ENCODE results near the gene PACSIN2.

The PACSIN2 gene

DNA sequence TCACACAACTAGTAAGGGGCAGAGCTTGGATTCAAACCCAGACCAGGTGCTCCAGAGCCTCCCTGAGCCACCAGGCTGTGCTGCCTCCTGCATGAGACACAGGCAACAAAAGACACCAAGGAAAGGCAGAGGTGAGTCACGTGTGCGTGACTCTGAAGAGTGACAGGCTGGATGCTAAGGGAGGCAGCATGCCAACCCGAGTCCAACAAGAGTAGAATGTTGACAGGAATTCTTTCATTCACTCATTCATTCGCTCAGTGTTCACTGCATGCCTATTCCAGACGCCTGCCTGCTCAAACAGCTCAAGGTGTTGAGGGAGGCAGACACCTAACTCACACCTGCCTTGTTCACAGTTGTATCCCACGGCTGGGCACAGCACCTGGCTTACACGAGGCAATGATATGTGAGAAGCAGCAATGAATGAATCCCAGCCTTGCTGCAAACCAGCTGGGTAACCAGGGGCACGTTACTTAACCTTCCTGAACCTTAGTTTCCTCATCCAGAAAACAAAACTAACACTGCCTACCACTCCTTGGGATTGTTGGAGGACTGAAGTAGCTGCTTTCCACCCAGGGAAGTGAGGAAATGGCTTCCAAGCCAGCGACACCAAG is 84.0 kb downstream of the PACSIN2 start:
- TF ChIP-seq, protein P1, sequence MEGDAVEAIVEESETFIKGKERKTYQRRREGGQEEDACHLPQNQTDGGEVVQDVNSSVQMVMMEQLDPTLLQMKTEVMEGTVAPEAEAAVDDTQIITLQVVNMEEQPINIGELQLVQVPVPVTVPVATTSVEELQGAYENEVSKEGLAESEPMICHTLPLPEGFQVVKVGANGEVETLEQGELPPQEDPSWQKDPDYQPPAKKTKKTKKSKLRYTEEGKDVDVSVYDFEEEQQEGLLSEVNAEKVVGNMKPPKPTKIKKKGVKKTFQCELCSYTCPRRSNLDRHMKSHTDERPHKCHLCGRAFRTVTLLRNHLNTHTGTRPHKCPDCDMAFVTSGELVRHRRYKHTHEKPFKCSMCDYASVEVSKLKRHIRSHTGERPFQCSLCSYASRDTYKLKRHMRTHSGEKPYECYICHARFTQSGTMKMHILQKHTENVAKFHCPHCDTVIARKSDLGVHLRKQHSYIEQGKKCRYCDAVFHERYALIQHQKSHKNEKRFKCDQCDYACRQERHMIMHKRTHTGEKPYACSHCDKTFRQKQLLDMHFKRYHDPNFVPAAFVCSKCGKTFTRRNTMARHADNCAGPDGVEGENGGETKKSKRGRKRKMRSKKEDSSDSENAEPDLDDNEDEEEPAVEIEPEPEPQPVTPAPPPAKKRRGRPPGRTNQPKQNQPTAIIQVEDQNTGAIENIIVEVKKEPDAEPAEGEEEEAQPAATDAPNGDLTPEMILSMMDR (IDR thresholded peaks at IDR 0.05) = no peak
- Histone ChIP-seq H3K4me3 (ENCODE audit: low read depth, low read length) (no peak overlapping the region), H3K79me2 (peaks cover 3% of the 10 kb centered on the region), H3K9ac (no peak overlapping the region), H2AFZ (no peak overlapping the region), H3K27ac (peak overlapping the region; percentile 84), H3K27me3 (ENCODE audit: control insufficient read depth, insufficient read depth, low read length) (no peaks in the 10 kb centered on the region), H3K9me3 (ENCODE audit: control insufficient read depth, low read length) (no peaks in the 10 kb centered on the region), H3K4me2 (ENCODE audit: low read length) (no peak overlapping the region), H3K36me3 (ENCODE audit: control insufficient read depth, insufficient read depth, low read length) (no peaks in the 10 kb centered on the region), H3K4me1 (peaks cover under 1% of the 10 kb centered on the region)

DNA sequence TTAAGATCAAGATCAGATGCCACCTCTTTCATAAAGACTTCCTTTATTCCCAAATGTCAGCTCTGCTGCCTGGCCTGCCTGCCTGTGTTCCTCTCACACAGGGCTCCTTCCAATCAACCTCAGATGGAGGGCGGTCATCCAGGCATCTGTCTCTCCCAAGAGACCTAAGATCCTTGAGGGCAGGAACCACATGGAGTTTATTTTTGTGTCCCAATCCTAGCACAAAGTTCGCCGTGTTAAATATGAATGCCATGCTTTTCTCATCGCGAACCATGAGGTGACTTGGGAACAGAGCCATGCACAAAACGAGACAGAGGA is 85.2 kb downstream of the PACSIN2 start:
- TF ChIP-seq, protein P1 (IDR thresholded peaks at IDR 0.05) = no peak
- Histone ChIP-seq H3K36me3 (ENCODE audit: control insufficient read depth, insufficient read depth, low read length) (no peaks in the 10 kb centered on the region), H3K4me1 (peaks cover 3% of the 10 kb centered on the region), H3K27me3 (ENCODE audit: control insufficient read depth, insufficient read depth, low read length) (no peaks in the 10 kb centered on the region), H3K4me3 (ENCODE audit: low read depth, low read length) (no peak overlapping the region), H3K27ac (peak overlapping the region; percentile 47), H2AFZ (no peak overlapping the region), H3K4me2 (ENCODE audit: low read length) (no peak overlapping the region), H3K9ac (no peak overlapping the region), H3K79me2 (peaks cover 6% of the 10 kb centered on the region), H3K9me3 (ENCODE audit: control insufficient read depth, low read length) (no peaks in the 10 kb centered on the region)

DNA sequence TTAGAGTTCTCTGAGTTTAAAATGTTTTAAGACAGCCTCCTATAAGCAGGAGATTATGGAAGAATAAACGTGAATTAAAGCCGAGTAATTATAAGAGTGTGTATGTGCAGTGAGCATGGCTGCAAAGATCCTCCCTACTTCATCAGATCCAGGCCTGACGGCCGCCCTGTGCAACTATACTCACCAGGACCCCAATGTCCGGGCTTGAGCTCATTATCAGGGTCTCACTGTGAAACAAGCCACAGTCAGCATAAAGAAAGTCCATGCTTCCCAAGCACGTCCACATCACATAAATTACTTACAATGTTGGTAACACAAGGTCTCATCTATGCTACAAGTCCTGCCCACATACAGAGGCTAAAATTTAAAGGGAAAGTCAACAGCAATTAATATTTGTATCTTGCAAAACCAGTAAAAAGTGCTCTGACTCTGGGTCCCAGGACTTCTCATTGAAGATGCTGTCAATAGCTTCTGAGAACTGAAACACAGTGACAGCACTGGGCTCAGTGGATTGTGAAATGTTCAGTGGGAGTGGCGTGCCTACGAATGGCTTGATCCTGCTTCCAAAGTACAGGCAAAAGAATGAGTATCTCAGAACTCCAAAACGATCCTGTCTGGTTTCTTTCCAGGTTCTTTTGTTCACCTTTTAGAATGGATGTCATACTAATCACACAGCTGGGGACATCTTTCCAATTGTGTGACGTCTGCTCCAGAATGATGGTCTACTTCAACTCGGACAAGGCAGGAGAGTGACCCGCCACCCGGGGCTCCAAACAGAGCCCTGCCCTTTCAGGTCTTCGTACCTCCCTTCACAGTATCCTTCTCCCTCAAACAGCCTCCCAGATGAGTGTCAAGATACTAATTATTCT is 85.7 kb downstream of the PACSIN2 start:
- TF ChIP-seq, protein P1 (IDR thresholded peaks at IDR 0.05) = no peak
- Histone ChIP-seq H3K79me2 (peaks cover 7% of the 10 kb centered on the region), H3K4me1 (peaks cover 3% of the 10 kb centered on the region)

DNA sequence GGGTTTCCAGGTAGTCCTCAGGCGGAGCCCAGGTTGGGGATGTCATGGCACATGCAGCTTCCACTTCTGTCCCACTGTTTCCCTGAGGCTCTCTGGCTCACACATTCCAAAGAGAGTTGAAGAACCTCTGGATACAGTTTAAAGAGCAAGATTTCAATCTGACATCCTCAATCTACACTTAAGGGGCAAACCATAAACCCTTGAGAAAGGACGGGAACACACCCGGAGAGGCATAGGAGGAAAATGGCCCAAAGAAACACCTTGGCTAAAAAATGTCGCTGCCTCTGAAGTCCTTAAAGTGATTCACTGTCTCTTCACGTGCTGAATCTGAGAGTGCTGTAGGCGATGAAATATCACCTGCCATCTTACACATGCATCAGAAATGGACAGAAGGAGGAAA is 87.0 kb downstream of the PACSIN2 start:
- H3K27ac ChIP-seq = no peak overlapping the region
- H2AFZ ChIP-seq = no peak overlapping the region
- no peaks in the 10 kb centered on the region for H3K27me3 ChIP-seq (ENCODE audit: control insufficient read depth, insufficient read depth, low read length)
- H3K4me3 ChIP-seq (ENCODE audit: low read depth, low read length) = no peak overlapping the region
- no peak overlapping the region for H3K9ac ChIP-seq
- peaks cover 3% of the 10 kb centered on the region for H3K4me1 ChIP-seq
- no peaks in the 10 kb centered on the region for H3K36me3 ChIP-seq (ENCODE audit: control insufficient read depth, insufficient read depth, low read length)
- H3K9me3 ChIP-seq (ENCODE audit: control insufficient read depth, low read length) = no peaks in the 10 kb centered on the region
- H3K79me2 ChIP-seq = peaks cover 10% of the 10 kb centered on the region
- TF ChIP-seq, protein P1 (IDR thresholded peaks at IDR 0.05) = no peak
- H3K4me2 ChIP-seq (ENCODE audit: low read length) = no peak overlapping the region

More for the DNA sequence above, 85.7 kb downstream of the PACSIN2 start:
- no peak overlapping the region for H3K4me3 ChIP-seq (ENCODE audit: low read depth, low read length)
- H3K36me3 ChIP-seq (ENCODE audit: control insufficient read depth, insufficient read depth, low read length) = no peaks in the 10 kb centered on the region
- H2AFZ ChIP-seq = no peak overlapping the region
- no peaks in the 10 kb centered on the region for H3K9me3 ChIP-seq (ENCODE audit: control insufficient read depth, low read length)
- H3K27me3 ChIP-seq (ENCODE audit: control insufficient read depth, insufficient read depth, low read length) = no peaks in the 10 kb centered on the region
- no peak overlapping the region for H3K9ac ChIP-seq
- no peak overlapping the region for H3K4me2 ChIP-seq (ENCODE audit: low read length)
- peak overlapping the region; percentile 47 for H3K27ac ChIP-seq

Data from parathyroid adenoma (tissue), 2 donors.